Measurements from ENCODE around the gene ADAMTS14. TPM values are rescaled to one million over a fixed set of nuclear protein-coding genes. Genes with fewer than 3 reads are reported as not detected.
"Not testable (repeated sequence)": the region's sequence is repeated elsewhere in the genome, so short reads cannot be mapped to it uniquely, and the experiment has no call there.

The ADAMTS14 gene
- total RNA-seq, 1 experiment from 2014 or later, result not detected

DNA sequence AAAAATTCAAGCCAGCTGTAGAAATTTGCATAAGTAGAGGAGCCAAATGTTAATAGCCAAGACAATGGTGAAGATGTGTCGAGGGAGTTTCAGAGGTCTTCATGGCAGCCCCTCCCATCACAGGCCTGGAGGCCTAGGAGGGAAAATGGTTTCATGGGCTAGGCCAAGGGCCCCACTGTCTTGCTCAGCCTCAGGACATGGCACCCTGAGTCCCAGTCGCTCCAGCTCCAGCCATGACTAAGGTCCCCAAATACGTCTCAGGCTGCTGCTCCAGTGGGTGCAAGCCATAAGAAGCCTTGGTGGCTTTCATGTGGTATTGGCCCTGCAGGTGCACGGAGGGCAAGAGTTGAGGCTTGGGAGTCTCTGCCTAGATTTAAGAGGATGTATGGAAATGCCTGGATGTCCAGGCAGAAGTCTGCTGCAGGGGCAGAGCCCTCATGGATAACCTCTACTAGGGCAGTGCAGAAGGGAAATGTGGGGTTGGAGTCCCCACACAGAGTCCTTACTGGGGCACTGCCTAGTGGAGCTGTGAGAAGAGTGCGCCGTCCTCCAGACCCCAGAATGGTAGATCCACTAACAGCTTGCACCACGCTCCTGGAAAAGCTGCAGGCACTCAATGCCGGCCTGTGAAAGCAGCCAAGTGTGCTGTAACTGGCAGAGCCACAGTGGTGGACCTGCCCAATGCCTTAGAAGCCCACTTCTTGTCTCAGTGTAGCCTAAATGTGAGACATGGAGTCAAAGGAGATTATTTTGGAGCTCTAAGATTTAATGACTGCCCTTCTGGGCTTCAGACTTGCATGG, 93.7 kb downstream of the ADAMTS14 start:
- CTCF ChIA-PET, result no interaction called here
- peaks cover 7% of the 10 kb centered on the region for H3K27me3 Mint-ChIP-seq (ENCODE audit: insufficient read depth, unreplicated experiment)
- H3K36me3 Mint-ChIP-seq (ENCODE audit: insufficient read depth, unreplicated experiment), result no peaks in the 10 kb centered on the region
- no peak overlapping the region for H3K4me3 Mint-ChIP-seq (ENCODE audit: unreplicated experiment)
- intact Hi-C loops (cut with micrococcal nuclease; ENCODE audit: unreplicated experiment), result no loop called here
- H3K4me3 ChIP-seq (ENCODE audit: low read depth, low read length), result no peak overlapping the region
- TF ChIP-seq CTCF (IDR thresholded peaks at IDR 0.05; ENCODE audit: insufficient read depth in 1 of 2, low read depth in 1 of 2, low read length in 1 of 2, severe bottlenecking in 1 of 2, unreplicated experiment in 1 of 2), result no peak
- H3K4me1 Mint-ChIP-seq (ENCODE audit: low read depth, unreplicated experiment), result no peaks in the 10 kb centered on the region
- no TSS peak for BruUV-seq (replicated peaks)
- no peaks in the 10 kb centered on the region for H3K36me3 ChIP-seq (ENCODE audit: control insufficient read depth, insufficient read depth, low read length)
- no peaks in the 10 kb centered on the region for H3K4me1 ChIP-seq
- peak in 1 of 2 experiments; percentile 24 for DNase-seq
- no peaks in the 10 kb centered on the region for H3K27me3 ChIP-seq (replicated peaks; ENCODE audit: control insufficient read depth, insufficient read depth, low read length)
- peaks cover 17% of the 10 kb centered on the region for H3K9me3 Mint-ChIP-seq (ENCODE audit: unreplicated experiment)
- POLR2A ChIA-PET, result no interaction called here
- H3K9me3 ChIP-seq, result peaks cover 21% of the 10 kb centered on the region
- no peak overlapping the region for H3K27ac Mint-ChIP-seq (ENCODE audit: unreplicated experiment)

DNA sequence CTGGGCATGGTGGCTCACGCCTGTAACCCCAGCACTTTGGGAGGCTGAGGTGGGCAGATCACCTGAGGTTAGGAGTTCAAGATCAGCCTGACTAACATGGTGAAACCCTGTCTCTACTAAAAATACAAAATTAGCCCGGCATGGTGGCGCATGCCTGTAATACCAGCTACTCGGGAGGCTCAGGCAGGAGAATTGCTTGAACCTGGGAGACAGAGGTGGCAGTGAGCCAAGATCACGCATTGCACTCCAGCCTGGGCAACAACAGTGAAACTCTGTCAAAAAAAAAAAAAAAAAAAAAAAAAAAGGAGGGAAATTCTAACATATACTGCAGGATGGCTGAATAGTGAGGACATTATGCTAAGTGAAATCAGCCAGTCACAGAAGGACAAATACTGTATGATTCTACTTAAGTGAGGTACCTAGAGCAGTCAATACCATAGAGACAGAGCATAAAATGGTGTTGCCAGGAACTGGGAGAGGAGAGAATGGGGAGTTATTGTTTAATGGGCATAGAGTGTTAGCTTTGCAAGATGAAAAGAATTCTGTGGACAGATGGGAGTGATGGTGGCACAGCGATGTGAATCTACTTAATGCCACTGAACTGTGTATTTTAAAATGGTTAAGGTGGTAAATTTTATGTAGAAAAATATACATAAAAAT, 95.8 kb downstream of the ADAMTS14 start:
- intact Hi-C loops (cut with micrococcal nuclease; ENCODE audit: unreplicated experiment); H3K27me3 Mint-ChIP-seq (ENCODE audit: insufficient read depth, unreplicated experiment); BruUV-seq (replicated peaks); H3K27me3 ChIP-seq (replicated peaks; ENCODE audit: control insufficient read depth, insufficient read depth, low read length); H3K27ac Mint-ChIP-seq (ENCODE audit: unreplicated experiment); H3K36me3 ChIP-seq (ENCODE audit: control insufficient read depth, insufficient read depth, low read length); H3K4me3 Mint-ChIP-seq (ENCODE audit: unreplicated experiment); H3K4me1 Mint-ChIP-seq (ENCODE audit: low read depth, unreplicated experiment); H3K36me3 Mint-ChIP-seq (ENCODE audit: insufficient read depth, unreplicated experiment); POLR2A ChIA-PET; H3K4me3 ChIP-seq (ENCODE audit: low read depth, low read length); H3K4me1 ChIP-seq: not testable (repeated sequence)
- peak in 1 of 2 experiments; percentile 21 for DNase-seq
- peaks cover 21% of the 10 kb centered on the region for H3K9me3 ChIP-seq
- peaks cover 17% of the 10 kb centered on the region for H3K9me3 Mint-ChIP-seq (ENCODE audit: unreplicated experiment)
- CTCF ChIA-PET, result interaction anchor here (0.7 kb wide), 2 partner anchors 49 to 141 kb away, joined by 4 to 6 read pairs; no protein-coding TSS in a partner anchor

GRCh38 chr10:70769121-70769520, 96.8 kb downstream of the ADAMTS14 start:
- Mint-ChIP-seq H3K4me1 (ENCODE audit: low read depth, unreplicated experiment) (no peaks in the 10 kb centered on the region), H3K9me3 (ENCODE audit: unreplicated experiment) (peaks cover 17% of the 10 kb centered on the region), H3K27ac (ENCODE audit: unreplicated experiment) (no peak overlapping the region), H3K4me3 (ENCODE audit: unreplicated experiment) (no peak overlapping the region), H3K36me3 (ENCODE audit: insufficient read depth, unreplicated experiment) (no peaks in the 10 kb centered on the region), H3K27me3 (ENCODE audit: insufficient read depth, unreplicated experiment) (peaks cover 7% of the 10 kb centered on the region)
- peaks cover 21% of the 10 kb centered on the region for H3K9me3 ChIP-seq
- POLR2A ChIA-PET, result no interaction called here
- H3K4me3 ChIP-seq (ENCODE audit: low read depth, low read length), result no peak overlapping the region
- no TSS peak for BruUV-seq (replicated peaks)
- no peaks in the 10 kb centered on the region for H3K36me3 ChIP-seq (ENCODE audit: control insufficient read depth, insufficient read depth, low read length)
- intact Hi-C loops (cut with micrococcal nuclease; ENCODE audit: unreplicated experiment), result no loop called here
- no peak for TF ChIP-seq CTCF (IDR thresholded peaks at IDR 0.05; ENCODE audit: insufficient read depth in 1 of 2, low read depth in 1 of 2, low read length in 1 of 2, severe bottlenecking in 1 of 2, unreplicated experiment in 1 of 2)
- H3K27me3 ChIP-seq (replicated peaks; ENCODE audit: control insufficient read depth, insufficient read depth, low read length), result no peaks in the 10 kb centered on the region
- no peaks in the 10 kb centered on the region for H3K4me1 ChIP-seq
- CTCF ChIA-PET, result no interaction called here
- no peak for DNase-seq

All from Caco-2 (cell line).